Measurements from ENCODE around the gene NUP62.

DNA sequence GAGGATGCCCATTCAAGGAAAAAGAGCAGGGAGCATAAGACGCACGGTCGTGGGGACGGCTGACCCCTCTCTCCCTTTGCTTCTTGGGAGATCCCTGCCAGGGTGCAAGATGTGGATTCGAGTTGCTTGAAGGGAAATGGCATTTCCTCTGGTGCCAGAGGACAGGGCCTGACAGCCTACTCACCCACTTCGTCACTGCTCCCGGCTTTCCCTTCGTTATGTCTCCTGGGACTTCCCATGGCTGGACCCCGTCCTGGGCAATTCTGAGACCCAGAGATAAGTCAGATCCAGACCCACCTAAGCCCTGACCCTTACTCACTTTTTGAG lies 50.6 kb downstream of the NUP62 start:
- TF ChIP-seq POLR2AphosphoS5 (IDR thresholded peaks at IDR 0.05; ENCODE audit: low read depth, low read length) = no peak
- TF ChIP-seq POLR2A (IDR thresholded peaks at IDR 0.05; ENCODE audit: low read depth, low read length) = no peak
